ENCODE results near the gene CCDC69.
"Not testable (repeated sequence)": the region's sequence is repeated elsewhere in the genome, so short reads cannot be mapped to it uniquely, and the experiment has no call there.

Gene CCDC69

GRCh38 chr5:151240924-151241635, 17.2 kb upstream of the CCDC69 start:
- no peak for TF ChIP-seq CTCF (IDR thresholded peaks at IDR 0.05; ENCODE audit: insufficient read depth, low read length, poor library complexity, severe bottlenecking)
- no peak for TF ChIP-seq EZH2phosphoT487 (conservative IDR thresholded peaks at IDR 0.05; ENCODE audit: low read length)
- Histone ChIP-seq H2AFZ (ENCODE audit: low read depth, low read length, severe bottlenecking) (no peak overlapping the region), H4K20me1 (ENCODE audit: low read depth, low read length) (no peaks in the 10 kb centered on the region)

GRCh38 chr5:151240268-151240835, 16.5 kb upstream of the CCDC69 start:
- H3K27me3 ChIP-seq (ENCODE audit: low read length); H3K79me2 ChIP-seq (ENCODE audit: insufficient read depth, low read length); H3K9me3 ChIP-seq (ENCODE audit: insufficient read depth, low read length); H4K20me1 ChIP-seq (ENCODE audit: low read depth, low read length); H3K9me2 ChIP-seq (replicated peaks; ENCODE audit: insufficient read depth, low read length); H3K36me3 ChIP-seq (ENCODE audit: low read length); H2AFZ ChIP-seq (ENCODE audit: low read depth, low read length, severe bottlenecking): not testable (repeated sequence)
- Histone ChIP-seq H3F3A (ENCODE audit: insufficient read depth) (peaks cover 50% of the 10 kb centered on the region), H3K4me2 (ENCODE audit: low read depth, low read length, poor library complexity, severe bottlenecking) (peak overlapping the region; percentile 72), H3K27ac (ENCODE audit: low read depth, low read length) (peak overlapping the region; percentile 99), H3K9ac (ENCODE audit: low read length) (peak overlapping the region; percentile 64), H3K4me3 (ENCODE audit: insufficient read depth, low read length, poor library complexity, severe bottlenecking) (peak overlapping the region; percentile 27)

More at GRCh38 chr5:151240924-151241635, 17.2 kb upstream of the CCDC69 start:
- Histone ChIP-seq H3K4me2 (ENCODE audit: low read depth, low read length, poor library complexity, severe bottlenecking) (peak overlapping the region; percentile 72), H3K9me3 (ENCODE audit: insufficient read depth, low read length) (no peaks in the 10 kb centered on the region), H3K9me2 (replicated peaks; ENCODE audit: insufficient read depth, low read length) (no peaks in the 10 kb centered on the region), H3K27me3 (ENCODE audit: low read length) (no peaks in the 10 kb centered on the region), H3F3A (ENCODE audit: insufficient read depth) (peaks cover 50% of the 10 kb centered on the region), H3K79me2 (ENCODE audit: insufficient read depth, low read length) (no peaks in the 10 kb centered on the region), H3K4me3 (ENCODE audit: insufficient read depth, low read length, poor library complexity, severe bottlenecking) (no peak overlapping the region), H3K27ac (ENCODE audit: low read depth, low read length) (peak overlapping the region; percentile 99), H3K36me3 (ENCODE audit: low read length) (no peaks in the 10 kb centered on the region), H3K9ac (ENCODE audit: low read length) (peak overlapping the region; percentile 64)

GRCh38 chr5:151239237-151239861, 15.5 kb upstream of the CCDC69 start:
- Histone ChIP-seq H3K36me3 (ENCODE audit: low read length) (no peaks in the 10 kb centered on the region), H3K27ac (ENCODE audit: low read depth, low read length) (peak overlapping the region; percentile 99)
- TF ChIP-seq EZH2phosphoT487 (conservative IDR thresholded peaks at IDR 0.05; ENCODE audit: low read length) = no peak
- peak; percentile 65 for TF ChIP-seq CTCF (IDR thresholded peaks at IDR 0.05; ENCODE audit: insufficient read depth, low read length, poor library complexity, severe bottlenecking)

More at GRCh38 chr5:151239237-151239861, 15.5 kb upstream of the CCDC69 start:
- H3K9me2 ChIP-seq (replicated peaks; ENCODE audit: insufficient read depth, low read length) = no peaks in the 10 kb centered on the region
- H3F3A ChIP-seq (ENCODE audit: insufficient read depth) = peaks cover 58% of the 10 kb centered on the region
- no peaks in the 10 kb centered on the region for H3K27me3 ChIP-seq (ENCODE audit: low read length)
- H3K9ac ChIP-seq (ENCODE audit: low read length) = peak overlapping the region; percentile 64
- H4K20me1 ChIP-seq (ENCODE audit: low read depth, low read length) = no peaks in the 10 kb centered on the region
- H2AFZ ChIP-seq (ENCODE audit: low read depth, low read length, severe bottlenecking) = no peak overlapping the region
- H3K9me3 ChIP-seq (ENCODE audit: insufficient read depth, low read length) = no peaks in the 10 kb centered on the region
- peak overlapping the region; percentile 27 for H3K4me3 ChIP-seq (ENCODE audit: insufficient read depth, low read length, poor library complexity, severe bottlenecking)
- H3K4me2 ChIP-seq (ENCODE audit: low read depth, low read length, poor library complexity, severe bottlenecking) = peak overlapping the region; percentile 72
- H3K79me2 ChIP-seq (ENCODE audit: insufficient read depth, low read length) = no peaks in the 10 kb centered on the region
